Esophagus (tissue), 2 donors: ENCODE measurements around the gene FIS1. TPM values are rescaled to one million over a fixed set of nuclear protein-coding genes. Genes with fewer than 3 reads are reported as not detected.
"Not testable (repeated sequence)": the region's sequence is repeated elsewhere in the genome, so short reads cannot be mapped to it uniquely, and the experiment has no call there.

Experiments used
- H3K27ac ChIP-seq, 2 donors: one replicate each; pipeline ENCODE4 v1.5.1; 2013; ENCODE audit warnings: low read depth in 2 of 2, mild to moderate bottlenecking in 2 of 2, inconsistent platforms in 1 of 2, low read length in 1 of 2, moderate library complexity in 1 of 2
- H3K27me3 ChIP-seq, 2 donors: one replicate each; pipeline ENCODE4 v1.6.1; 2013; ENCODE audit warnings: low read length in 2 of 2, control low read depth in 1 of 2, mild to moderate bottlenecking in 1 of 2; ENCODE audit not compliant: insufficient read depth in 2 of 2, control insufficient read depth in 1 of 2
- H3K36me3 ChIP-seq, 2 donors: one replicate each; pipeline ENCODE4 v1.6.1; 2013; ENCODE audit warnings: low read length in 1 of 2; ENCODE audit not compliant: control insufficient read depth in 2 of 2, insufficient read depth in 2 of 2
- H3K4me1 ChIP-seq, 2 donors: one replicate each; pipeline ENCODE4 v1.6.1; 2013; ENCODE audit warnings: low read length in 1 of 2; ENCODE audit not compliant: control insufficient read depth in 2 of 2, insufficient read depth in 2 of 2
- H3K4me3 ChIP-seq, 2 donors: one replicate each; pipeline ENCODE4 v1.5.1; 2013; ENCODE audit warnings: low read length in 2 of 2, mild to moderate bottlenecking in 2 of 2, low read depth in 1 of 2, moderate library complexity in 1 of 2
- H3K9me3 ChIP-seq, 2 donors: one replicate each; pipeline ENCODE4 v1.6.1; 2013; ENCODE audit warnings: mild to moderate bottlenecking in 2 of 2, low read depth in 1 of 2, low read length in 1 of 2, moderate library complexity in 1 of 2; ENCODE audit not compliant: control insufficient read depth in 2 of 2, insufficient read depth in 1 of 2
- WGBS, 2 donors: extraction: QIAGEN DNeasy Blood & Tissue Kit; methylation state at CpG; one replicate each; pipeline ENCODE4 v1.1.7; 2013; 5-methylcytosine and 5-hydroxymethylcytosine counted together
- polyA plus RNA-seq, 2 donors: library from polyadenylated mRNA; stranded (reverse); fragments of 200-250 nt; gene quantifications; one replicate each; pipeline ENCODE4 v1.2.3, GENCODE V29; 2013
- donor health status: healthy with polysubstance abuse.
- donor health status: Bipolar disorder and iron deficiency.

Gene FIS1
- polyA plus RNA-seq, 2 donors, result 70.0 to 202 TPM

DNA sequence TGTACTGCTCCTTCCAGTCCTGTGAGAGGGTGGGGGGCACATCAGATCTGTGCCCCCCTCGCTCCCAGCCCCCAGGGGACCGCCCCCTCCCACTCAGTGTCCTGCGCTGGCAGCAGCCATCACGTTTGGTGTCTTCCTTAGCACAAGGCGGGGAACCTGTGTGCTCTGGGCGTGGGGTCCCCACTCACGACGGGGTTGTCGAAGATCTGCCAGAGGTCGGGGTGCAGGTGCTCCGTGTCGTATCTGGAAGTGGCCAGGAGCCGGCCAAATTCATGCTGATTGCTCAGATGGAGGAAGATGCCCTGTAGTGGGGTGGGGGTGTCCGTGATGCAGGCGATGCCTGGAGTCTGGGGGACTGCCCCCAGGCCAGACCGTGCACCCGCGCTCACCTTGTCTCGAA is 34.7 kb downstream of the FIS1 start:
- Histone ChIP-seq H3K36me3 (peaks cover 4 to 22% of the 10 kb centered on the region in 2 donors), H3K4me1 (no peaks in the 10 kb centered on the region), H3K9me3 (no peaks in the 10 kb centered on the region), H3K4me3 (no peak overlapping the region), H3K27me3 (no peaks in the 10 kb centered on the region), H3K27ac (no peak overlapping the region)
- WGBS, 2 donors, result 93 to 97% methylated on average over 19 of the region's 19 CpGs

DNA sequence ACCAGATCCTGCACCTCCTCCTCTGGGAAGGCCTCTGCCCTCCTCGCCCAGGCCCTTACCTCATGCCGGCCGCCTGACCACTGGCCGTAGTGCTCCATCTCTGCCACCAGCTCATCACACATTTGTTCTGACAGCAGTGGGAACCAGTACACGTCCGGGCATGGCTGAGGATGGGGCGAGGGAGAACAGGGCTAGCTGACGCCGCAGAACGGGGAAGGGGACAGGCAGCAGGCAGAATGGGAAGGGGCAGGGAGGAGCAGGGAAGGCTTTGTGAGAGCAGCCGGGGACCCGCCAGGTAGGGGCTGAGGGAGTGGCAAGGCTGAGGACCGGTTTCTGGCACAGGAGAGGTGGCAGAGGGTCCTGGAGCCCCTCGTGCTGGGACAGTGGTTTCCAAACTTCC is 36.1 kb downstream of the FIS1 start:
- H3K36me3 ChIP-seq, result peaks cover 4 to 22% of the 10 kb centered on the region in 2 donors
- WGBS, 2 donors, result 89 to 94% methylated on average over 14 of the region's 14 CpGs
- no peak overlapping the region for H3K4me3 ChIP-seq
- H3K9me3 ChIP-seq, result no peaks in the 10 kb centered on the region
- H3K27ac ChIP-seq, result no peak overlapping the region
- no peaks in the 10 kb centered on the region for H3K4me1 ChIP-seq
- no peaks in the 10 kb centered on the region for H3K27me3 ChIP-seq

DNA sequence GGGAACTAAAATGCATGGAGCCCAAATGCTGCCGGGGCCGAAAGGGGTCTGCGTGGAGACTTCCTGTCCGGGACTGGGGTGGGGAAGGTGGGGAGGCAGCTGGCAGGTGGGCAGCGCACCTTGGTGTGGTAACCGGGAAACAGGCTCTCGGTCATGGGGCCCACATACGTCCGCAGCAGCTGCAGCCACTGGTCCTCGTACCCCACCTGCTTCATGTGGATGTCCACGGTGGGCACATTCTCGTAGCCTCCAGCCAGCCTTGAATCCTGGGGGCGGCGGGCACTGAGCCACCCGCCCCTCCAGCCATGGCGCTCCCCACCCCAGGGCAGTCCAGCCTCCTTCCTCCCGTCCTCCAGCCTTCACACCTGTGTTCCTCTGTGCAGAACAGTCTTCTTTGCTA is 37.4 kb downstream of the FIS1 start:
- 91 to 93% methylated on average over 17 of the region's 17 CpGs for WGBS, 2 donors
- Histone ChIP-seq H3K36me3 (peaks cover 4 to 22% of the 10 kb centered on the region in 2 donors), H3K27ac (no peak overlapping the region), H3K4me1 (no peaks in the 10 kb centered on the region), H3K27me3 (peaks cover 0 to 9% of the 10 kb centered on the region in 2 donors), H3K4me3 (no peak overlapping the region), H3K9me3 (no peaks in the 10 kb centered on the region)

DNA sequence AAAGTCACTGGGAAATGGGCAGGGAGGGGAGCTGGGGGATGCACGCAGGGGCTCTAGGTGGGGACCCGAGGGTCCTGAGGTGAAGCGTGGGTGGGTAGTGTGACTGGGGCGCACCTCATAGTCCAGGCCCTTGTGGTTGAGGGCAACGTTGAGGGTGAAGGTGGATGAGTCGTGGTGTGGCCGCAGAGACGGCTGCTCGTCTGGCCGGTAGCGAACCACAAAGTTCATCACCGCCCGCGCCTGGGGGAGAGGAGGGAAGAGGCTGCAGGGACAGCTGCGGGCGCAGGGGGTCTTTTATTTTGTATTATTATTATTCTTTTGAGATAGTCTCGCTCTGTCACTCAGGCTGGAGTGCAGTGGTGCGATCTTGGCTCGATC is 38.2 kb downstream of the FIS1 start:
- peaks cover 0 to 15% of the 10 kb centered on the region in 2 donors for H3K36me3 ChIP-seq
- no peak overlapping the region for H3K4me3 ChIP-seq
- no peak overlapping the region for H3K27ac ChIP-seq
- H3K4me1 ChIP-seq, result peaks cover 0 to 5% of the 10 kb centered on the region in 2 donors
- 83 to 85% methylated on average over 19 of the region's 19 CpGs for WGBS, 2 donors
- peaks cover 0 to 17% of the 10 kb centered on the region in 2 donors for H3K27me3 ChIP-seq
- no peaks in the 10 kb centered on the region for H3K9me3 ChIP-seq

DNA sequence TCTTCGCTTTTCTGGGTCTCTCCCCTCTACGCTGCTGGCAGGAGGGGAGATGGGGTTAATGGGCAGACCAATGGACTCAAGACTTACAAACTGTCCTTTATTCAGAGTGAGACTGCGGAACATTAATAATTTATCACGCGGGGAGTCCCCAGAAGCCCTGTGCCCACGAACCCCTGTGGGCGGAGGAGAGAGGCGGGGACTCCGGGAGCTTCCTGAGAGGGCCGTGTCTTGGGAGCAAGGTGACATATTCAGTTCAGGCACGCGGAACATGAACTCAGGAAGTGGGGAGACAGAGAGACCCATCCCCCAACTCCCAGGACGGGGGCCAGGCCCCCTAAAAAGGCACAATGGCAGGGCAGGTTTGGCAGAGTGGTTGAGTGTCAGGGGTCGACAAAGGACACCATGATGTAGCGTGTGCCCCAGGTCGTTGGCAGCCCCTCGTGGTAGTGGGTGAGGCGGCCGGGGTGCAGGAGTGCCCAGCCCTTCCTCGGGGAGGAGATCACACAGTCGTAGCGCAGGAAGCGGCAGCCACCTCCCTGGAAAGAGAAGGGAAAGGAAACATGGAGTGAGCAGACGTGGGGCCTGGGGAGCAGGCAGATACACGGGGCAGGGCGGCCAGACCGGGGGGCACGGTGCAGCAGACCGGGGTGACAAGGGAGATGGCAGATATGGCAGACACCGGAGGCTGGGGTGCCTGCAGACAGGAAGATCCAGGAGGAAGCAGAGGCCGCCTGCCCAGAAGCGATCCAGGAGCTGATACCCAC is 38.8 kb downstream of the FIS1 start:
- Histone ChIP-seq H3K4me1 (peaks cover 0 to 7% of the 10 kb centered on the region in 2 donors), H3K9me3 (no peaks in the 10 kb centered on the region), H3K27me3 (peaks cover 0 to 19% of the 10 kb centered on the region in 2 donors), H3K27ac (no peak overlapping the region), H3K36me3 (peaks cover 0 to 11% of the 10 kb centered on the region in 2 donors), H3K4me3 (no peak overlapping the region)
- 82 to 86% methylated on average over 32 of the region's 32 CpGs for WGBS, 2 donors

DNA sequence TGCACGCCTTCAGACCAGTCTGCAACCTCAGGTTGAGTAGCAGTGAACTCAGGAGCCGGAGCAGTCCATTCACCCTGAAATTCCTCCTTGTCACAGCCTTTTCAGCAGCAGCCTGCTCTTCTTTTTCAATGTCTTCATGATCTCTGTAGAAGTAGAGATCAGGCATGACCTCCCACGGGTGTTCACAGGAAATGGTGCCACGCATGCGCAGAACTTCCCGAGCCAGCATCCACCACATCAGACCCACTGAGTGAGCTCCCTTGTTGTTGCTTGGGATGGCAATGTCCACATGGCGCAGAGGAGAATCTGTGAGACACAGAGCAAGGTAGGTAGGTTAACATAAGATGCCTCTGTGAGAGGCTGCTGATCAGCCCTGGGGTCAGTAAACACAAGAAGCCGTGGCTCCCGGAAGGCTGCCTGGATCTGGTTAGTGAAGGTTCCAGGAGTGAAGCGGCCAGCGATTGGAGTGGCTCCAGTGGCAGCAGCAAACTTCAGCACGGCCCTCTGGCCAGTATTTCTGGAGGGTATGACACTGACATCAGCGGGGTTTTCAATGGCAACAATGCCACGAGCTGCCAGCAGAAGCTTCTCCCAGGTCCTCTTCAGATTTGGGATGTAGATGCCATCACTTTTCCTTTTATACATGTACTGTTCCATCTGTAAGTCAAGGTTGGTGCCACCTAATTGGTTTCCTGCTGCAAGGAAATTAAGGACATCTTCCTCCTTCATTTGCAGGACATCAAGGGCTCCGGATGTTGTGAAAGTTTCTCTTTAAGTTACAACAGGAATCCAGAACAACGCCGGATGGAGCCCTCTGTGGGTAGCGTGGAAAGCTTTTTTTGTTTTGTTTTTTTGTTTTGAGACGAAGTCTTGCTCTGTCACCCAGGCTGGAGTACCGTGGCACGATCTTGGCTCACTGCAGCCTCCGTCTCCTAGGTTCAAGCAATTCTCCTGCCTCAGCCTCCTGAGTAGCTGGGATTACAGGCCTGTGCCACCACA is 40.8 kb downstream of the FIS1 start:
- 64 to 69% methylated on average over 22 of the region's 22 CpGs for WGBS, 2 donors
- H3K27ac ChIP-seq, H3K36me3 ChIP-seq, H3K4me3 ChIP-seq, H3K9me3 ChIP-seq, H3K4me1 ChIP-seq: not testable (repeated sequence)
- peaks cover 0 to 23% of the 10 kb centered on the region in 2 donors for H3K27me3 ChIP-seq

DNA sequence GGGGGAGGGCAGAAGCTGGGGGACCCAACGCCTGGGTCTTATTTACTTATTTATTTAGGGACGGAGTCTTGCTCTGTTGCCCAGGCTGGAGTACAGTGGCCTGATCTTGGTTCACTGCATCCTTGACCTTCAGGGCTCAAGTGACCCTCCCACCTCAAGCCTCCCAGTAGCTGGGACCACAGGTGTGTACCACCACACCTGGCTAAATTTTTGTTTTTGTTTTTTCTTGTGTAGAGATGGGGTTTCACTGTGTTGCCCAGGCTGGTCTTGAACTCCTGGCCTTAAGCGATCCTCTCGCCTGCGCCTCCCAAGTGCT is 42.3 kb downstream of the FIS1 start:
- Histone ChIP-seq H3K9me3 (no peaks in the 10 kb centered on the region), H3K27ac (no peak overlapping the region), H3K27me3 (peaks cover 0 to 24% of the 10 kb centered on the region in 2 donors), H3K36me3 (no peaks in the 10 kb centered on the region), H3K4me3 (no peak overlapping the region), H3K4me1 (peaks cover 0 to 7% of the 10 kb centered on the region in 2 donors)
- WGBS, 2 donors, result 82 to 83% methylated on average over 5 of the region's 5 CpGs

DNA sequence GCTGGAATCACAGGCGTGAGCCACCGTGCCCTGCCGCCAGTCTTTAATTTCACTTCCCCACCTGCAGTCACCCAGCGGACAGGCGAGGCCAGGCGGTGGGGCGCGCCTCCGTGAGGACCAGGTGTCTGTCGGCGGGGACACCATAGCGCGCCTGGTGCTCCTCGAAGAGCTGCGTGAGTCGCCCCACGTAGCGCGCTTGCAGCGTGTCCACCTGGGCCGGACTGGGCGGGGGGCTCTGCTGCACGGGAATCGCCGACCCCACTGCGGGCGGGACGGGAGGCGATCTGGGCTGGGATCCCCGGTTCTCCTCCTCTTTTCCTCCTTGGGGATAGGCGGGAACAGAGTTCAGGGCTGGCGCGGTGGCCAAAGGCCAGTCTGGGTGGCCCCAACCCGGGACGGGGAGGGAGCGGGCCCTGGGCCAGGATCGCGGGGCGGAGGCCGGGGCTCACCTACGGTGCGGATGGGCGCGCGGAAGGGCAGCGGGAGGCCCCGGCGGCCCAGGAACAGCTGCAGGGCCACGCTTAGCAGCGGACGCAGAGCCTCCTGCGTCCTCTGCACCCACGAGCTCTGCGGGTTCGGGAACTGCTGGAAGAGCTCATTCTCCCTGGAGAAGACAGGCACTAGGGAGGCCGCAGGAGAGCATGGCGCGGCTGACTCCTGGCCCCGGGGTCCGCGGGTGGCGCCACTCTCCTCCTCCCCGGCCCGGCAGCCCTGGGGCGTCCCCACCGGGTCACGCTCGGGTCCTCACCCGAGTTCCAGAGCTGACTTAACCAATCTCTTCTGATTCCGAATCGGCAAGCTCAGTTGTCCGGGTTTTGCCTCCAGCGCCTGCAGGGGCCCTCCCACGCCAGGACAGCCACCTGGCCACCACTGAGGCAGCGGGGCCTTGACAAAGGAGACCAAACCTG is 42.9 kb downstream of the FIS1 start:
- no peak overlapping the region for H3K27ac ChIP-seq
- H3K4me3 ChIP-seq, result peak overlapping the region in 1 of 2 donors; percentile 14
- no peaks in the 10 kb centered on the region for H3K9me3 ChIP-seq
- peaks cover 0 to 24% of the 10 kb centered on the region in 2 donors for H3K27me3 ChIP-seq
- no peaks in the 10 kb centered on the region for H3K36me3 ChIP-seq
- peaks cover 0 to 7% of the 10 kb centered on the region in 2 donors for H3K4me1 ChIP-seq
- 8 to 10% methylated on average over 73 to 75 of the region's 75 CpGs for WGBS, 2 donors
